ENCODE data around the gene CTIF.

Gene CTIF

GRCh38 chr18:48872234-48873145, 333.7 kb downstream of the CTIF start:
- Mint-ChIP-seq H3K4me1 (peaks cover 19% of the 10 kb centered on the region), H3K27me3 (no peaks in the 10 kb centered on the region), H3K9me3 (no peaks in the 10 kb centered on the region), H3K27ac (no peak overlapping the region), H3K4me3 (no peak overlapping the region), H3K36me3 (no peaks in the 10 kb centered on the region)

- Mint-ChIP-seq H3K4me1 (peaks cover 6% of the 10 kb centered on the region), H3K27ac (no peak overlapping the region), H3K4me3 (no peak overlapping the region), H3K27me3 (no peaks in the 10 kb centered on the region), H3K36me3 (no peaks in the 10 kb centered on the region), H3K9me3 (no peaks in the 10 kb centered on the region)
Measured at GRCh38 chr18:48874233-48874632, 335.4 kb downstream of the CTIF start.

- Mint-ChIP-seq H3K36me3 (no peaks in the 10 kb centered on the region), H3K4me3 (no peak overlapping the region), H3K27me3 (no peaks in the 10 kb centered on the region), H3K9me3 (no peaks in the 10 kb centered on the region), H3K4me1 (peaks cover 6% of the 10 kb centered on the region), H3K27ac (no peak overlapping the region)
Measured at GRCh38 chr18:48874701-48875162, 335.9 kb downstream of the CTIF start.

GRCh38 chr18:48875314-48875941, 336.6 kb downstream of the CTIF start:
- no peak overlapping the region for H3K27ac Mint-ChIP-seq
- H3K27me3 Mint-ChIP-seq: no peaks in the 10 kb centered on the region
- no peak overlapping the region for H3K4me3 Mint-ChIP-seq
- no peaks in the 10 kb centered on the region for H3K9me3 Mint-ChIP-seq
- peaks cover 11% of the 10 kb centered on the region for H3K4me1 Mint-ChIP-seq
- no peaks in the 10 kb centered on the region for H3K36me3 Mint-ChIP-seq

- H3K4me3 Mint-ChIP-seq: no peak overlapping the region
- H3K36me3 Mint-ChIP-seq: no peaks in the 10 kb centered on the region
- H3K4me1 Mint-ChIP-seq: peaks cover 14% of the 10 kb centered on the region
- H3K9me3 Mint-ChIP-seq: no peaks in the 10 kb centered on the region
- peak overlapping the region; percentile 70 for H3K27ac Mint-ChIP-seq
- H3K27me3 Mint-ChIP-seq: no peaks in the 10 kb centered on the region
Measured at GRCh38 chr18:48875942-48876511, 337.2 kb downstream of the CTIF start.

GRCh38 chr18:48876590-48876989, 337.8 kb downstream of the CTIF start:
- Mint-ChIP-seq H3K9me3 (no peaks in the 10 kb centered on the region), H3K27ac (peak overlapping the region; percentile 70), H3K36me3 (no peaks in the 10 kb centered on the region), H3K4me3 (no peak overlapping the region), H3K27me3 (no peaks in the 10 kb centered on the region), H3K4me1 (peaks cover 14% of the 10 kb centered on the region)

GRCh38 chr18:48877941-48878340, 339.1 kb downstream of the CTIF start:
- Mint-ChIP-seq H3K4me1 (peaks cover 11% of the 10 kb centered on the region), H3K4me3 (no peak overlapping the region), H3K36me3 (no peaks in the 10 kb centered on the region), H3K27me3 (no peaks in the 10 kb centered on the region), H3K9me3 (no peaks in the 10 kb centered on the region), H3K27ac (no peak overlapping the region)

GRCh38 chr18:48878471-48878870, 339.6 kb downstream of the CTIF start:
- H3K4me3 Mint-ChIP-seq: no peak overlapping the region
- no peaks in the 10 kb centered on the region for H3K36me3 Mint-ChIP-seq
- no peaks in the 10 kb centered on the region for H3K9me3 Mint-ChIP-seq
- no peaks in the 10 kb centered on the region for H3K27me3 Mint-ChIP-seq
- peaks cover 8% of the 10 kb centered on the region for H3K4me1 Mint-ChIP-seq
- no peak overlapping the region for H3K27ac Mint-ChIP-seq

GRCh38 chr18:48879008-48879431, 340.2 kb downstream of the CTIF start:
- Mint-ChIP-seq H3K4me3 (no peak overlapping the region), H3K9me3 (no peaks in the 10 kb centered on the region), H3K4me1 (peaks cover 8% of the 10 kb centered on the region), H3K27me3 (no peaks in the 10 kb centered on the region), H3K27ac (no peak overlapping the region), H3K36me3 (no peaks in the 10 kb centered on the region)

GRCh38 chr18:48880931-48881330, 342.1 kb downstream of the CTIF start:
- Mint-ChIP-seq H3K36me3 (no peaks in the 10 kb centered on the region), H3K27ac (no peak overlapping the region), H3K9me3 (no peaks in the 10 kb centered on the region), H3K27me3 (no peaks in the 10 kb centered on the region), H3K4me3 (no peak overlapping the region), H3K4me1 (peaks cover 8% of the 10 kb centered on the region)

- Mint-ChIP-seq H3K4me3 (no peak overlapping the region), H3K36me3 (no peaks in the 10 kb centered on the region), H3K27ac (no peak overlapping the region), H3K27me3 (no peaks in the 10 kb centered on the region), H3K4me1 (peaks cover 8% of the 10 kb centered on the region), H3K9me3 (no peaks in the 10 kb centered on the region)
Measured at GRCh38 chr18:48882379-48882778, 343.5 kb downstream of the CTIF start.

GRCh38 chr18:48884306-48884705, 345.5 kb downstream of the CTIF start:
- Mint-ChIP-seq H3K27ac (no peak overlapping the region), H3K4me3 (no peak overlapping the region), H3K9me3 (no peaks in the 10 kb centered on the region), H3K27me3 (no peaks in the 10 kb centered on the region), H3K36me3 (no peaks in the 10 kb centered on the region), H3K4me1 (peaks cover 8% of the 10 kb centered on the region)

GRCh38 chr18:48884771-48885170, 345.9 kb downstream of the CTIF start:
- no peaks in the 10 kb centered on the region for H3K36me3 Mint-ChIP-seq
- peak overlapping the region; percentile 63 for H3K27ac Mint-ChIP-seq
- H3K27me3 Mint-ChIP-seq: no peaks in the 10 kb centered on the region
- H3K9me3 Mint-ChIP-seq: no peaks in the 10 kb centered on the region
- peaks cover 8% of the 10 kb centered on the region for H3K4me1 Mint-ChIP-seq
- H3K4me3 Mint-ChIP-seq: no peak overlapping the region

- Mint-ChIP-seq H3K4me3 (no peak overlapping the region), H3K27ac (no peak overlapping the region), H3K9me3 (no peaks in the 10 kb centered on the region), H3K27me3 (no peaks in the 10 kb centered on the region), H3K36me3 (no peaks in the 10 kb centered on the region), H3K4me1 (peaks cover 4% of the 10 kb centered on the region)
Measured at GRCh38 chr18:48885266-48885923, 346.6 kb downstream of the CTIF start.

- no peaks in the 10 kb centered on the region for H3K4me1 Mint-ChIP-seq
- H3K27me3 Mint-ChIP-seq: no peaks in the 10 kb centered on the region
- no peak overlapping the region for H3K4me3 Mint-ChIP-seq
- no peaks in the 10 kb centered on the region for H3K9me3 Mint-ChIP-seq
- H3K36me3 Mint-ChIP-seq: no peaks in the 10 kb centered on the region
- no peak overlapping the region for H3K27ac Mint-ChIP-seq
Measured at GRCh38 chr18:48885924-48886400, 347.1 kb downstream of the CTIF start.

Measured in activated naive CD4-positive, alpha-beta T cell treated with anti-CD3 and anti-CD28 coated beads, Interleukin-2, amount 50 U/mL, for 24 hours (primary cell).